Caco-2 (cell line): ENCODE data around the gene SLC35F6. TPM values are rescaled to one million over a fixed set of nuclear protein-coding genes. Genes with fewer than 3 reads are reported as not detected.

Experiments
- BruUV-seq: library from RNA; stranded (reverse); fragments of 400-500 nt; replicated peaks from 2 replicates; lab custom pipeline; 2021; lab: Mats Ljungman, UMichigan
- CTCF ChIA-PET: fragments of 300-600 bp; sonication (Branson Sonifier 250); formaldehyde crosslinking; loops from one replicate; lab custom pipeline; 2022; ENCODE audit warnings: antibody characterized with exemption; lab: Charles Lee
- POLR2A ChIA-PET: fragments of 300-600 bp; sonication (Branson Sonifier 250); formaldehyde crosslinking; loops from one replicate; lab custom pipeline; 2022; ENCODE audit warnings: antibody characterized with exemption; lab: Charles Lee
- DNase-seq, 2 experiments: peaks; one replicate each; pipeline versions ENCODE4 v3.0.0 to v3.0.0-alpha.2; 2020 to 2022
- H3K27me3 ChIP-seq: replicated peaks from 2 replicates; pipeline ENCODE4 v1.6.0; 2011; ENCODE audit warnings: low read length; ENCODE audit not compliant: control insufficient read depth, insufficient read depth
- H3K36me3 ChIP-seq: 2 replicates; pipeline ENCODE4 v1.5.1; 2011; ENCODE audit warnings: low read length; ENCODE audit not compliant: control insufficient read depth, insufficient read depth
- H3K4me1 ChIP-seq: fragments of 250-450 bp; sonication (Bioruptor Pico); 2 replicates; pipeline ENCODE4 v1.5.1; 2020; ENCODE audit warnings: mild to moderate bottlenecking
- H3K4me3 ChIP-seq: 2 replicates; pipeline ENCODE4 v1.5.1; 2011; ENCODE audit warnings: low read depth, mild to moderate bottlenecking, control low read depth, low read length
- H3K9me3 ChIP-seq: fragments of 250-450 bp; sonication (Bioruptor Pico); 2 replicates; pipeline ENCODE4 v1.5.1; 2020; ENCODE audit warnings: mild to moderate bottlenecking, moderate library complexity
- H3K27ac Mint-ChIP-seq: one replicate; pipeline ENCODE4 v1.8.0; 2022; ENCODE audit warnings: mixed read lengths; ENCODE audit not compliant: unreplicated experiment
- H3K27me3 Mint-ChIP-seq: one replicate; pipeline ENCODE4 v1.8.0; 2022; ENCODE audit warnings: mixed read lengths; ENCODE audit not compliant: insufficient read depth, unreplicated experiment
- H3K36me3 Mint-ChIP-seq: one replicate; pipeline ENCODE4 v1.8.0; 2022; ENCODE audit warnings: mild to moderate bottlenecking, mixed read lengths; ENCODE audit not compliant: insufficient read depth, unreplicated experiment
- H3K4me1 Mint-ChIP-seq: one replicate; pipeline ENCODE4 v1.8.0; 2022; ENCODE audit warnings: low read depth, mixed read lengths; ENCODE audit not compliant: unreplicated experiment
- H3K4me3 Mint-ChIP-seq: one replicate; pipeline ENCODE4 v1.8.0; 2022; ENCODE audit warnings: mild to moderate bottlenecking, moderate library complexity, mixed read lengths; ENCODE audit not compliant: unreplicated experiment
- H3K9me3 Mint-ChIP-seq: one replicate; pipeline ENCODE4 v1.8.0; 2022; ENCODE audit warnings: mixed read lengths; ENCODE audit not compliant: unreplicated experiment
- intact Hi-C: fragments of 100-400 bp; cut with micrococcal nuclease; formaldehyde crosslinking; loops from one replicate; pipeline ENCODE4 v1.10.0; 2022; ENCODE audit not compliant: unreplicated experiment
- total RNA-seq: library from RNA; stranded (reverse); gene quantifications from 2 replicates; pipeline ENCODE4 v1.2.3, GENCODE V29; 2022
- TF ChIP-seq, protein P1 (sequence below), 2 experiments: fragments of 200-600 bp in 1 of 2; IDR thresholded peaks; 1 replicate in 1 of 2; 2 replicates in 1 of 2; pipeline versions ENCODE4 v1.5.1 to v1.8.0; 2011 to 2022; ENCODE audit warnings: antibody characterized with exemption in 1 of 2, control low read depth in 1 of 2, inconsistent platforms in 1 of 2, low read depth in 1 of 2, low read length in 1 of 2, mild to moderate bottlenecking in 1 of 2, moderate library complexity in 1 of 2; ENCODE audit not compliant: insufficient read depth in 1 of 2, severe bottlenecking in 1 of 2, unreplicated experiment in 1 of 2

SLC35F6 gene
- total RNA-seq, 1 experiment from 2014 or later, result 45.7 TPM

DNA sequence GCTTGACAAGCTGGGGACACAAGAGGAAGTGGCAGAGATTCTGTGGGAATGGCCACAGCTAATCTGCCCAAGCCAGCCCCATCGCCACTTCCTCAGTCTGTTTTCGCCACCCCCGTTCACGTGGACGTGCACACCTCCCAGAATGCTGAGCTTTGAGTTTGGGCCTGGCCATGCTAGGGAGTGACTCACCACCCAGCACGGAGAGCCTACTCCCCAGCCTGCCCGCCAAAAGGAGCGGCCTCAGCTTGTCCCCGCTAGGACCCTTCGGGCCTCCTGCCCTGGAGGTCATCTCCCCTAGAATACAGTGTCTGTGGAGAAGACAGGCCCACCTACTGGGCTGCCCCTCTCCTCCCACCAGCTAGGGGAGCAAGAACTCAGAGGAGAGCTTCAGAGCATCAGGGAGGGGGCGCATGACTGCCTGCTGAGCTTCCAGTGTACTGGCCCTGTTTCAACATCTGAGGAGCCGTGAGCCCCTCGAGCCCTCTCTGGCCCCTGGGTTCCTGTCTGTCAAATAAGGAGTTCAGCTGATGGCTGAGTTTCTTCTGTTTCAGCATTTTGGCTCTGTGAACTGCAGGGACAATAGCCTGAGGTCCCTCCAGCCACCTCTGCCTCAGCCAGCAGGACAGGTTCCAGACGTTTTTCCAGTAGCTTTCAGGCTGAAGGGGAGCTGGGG is 5.1 kb downstream of the SLC35F6 start:
- Mint-ChIP-seq H3K4me3 (no peak overlapping the region), H3K27me3 (no peaks in the 10 kb centered on the region), H3K27ac (peak overlapping the region; percentile 57), H3K4me1 (peaks cover 24% of the 10 kb centered on the region), H3K36me3 (peaks cover 11% of the 10 kb centered on the region), H3K9me3 (no peaks in the 10 kb centered on the region)
- Histone ChIP-seq H3K36me3 (no peaks in the 10 kb centered on the region), H3K9me3 (no peaks in the 10 kb centered on the region), H3K4me3 (no peak overlapping the region), H3K4me1 (peaks cover 19% of the 10 kb centered on the region), H3K27me3 (no peaks in the 10 kb centered on the region)
- TF ChIP-seq, protein P1, sequence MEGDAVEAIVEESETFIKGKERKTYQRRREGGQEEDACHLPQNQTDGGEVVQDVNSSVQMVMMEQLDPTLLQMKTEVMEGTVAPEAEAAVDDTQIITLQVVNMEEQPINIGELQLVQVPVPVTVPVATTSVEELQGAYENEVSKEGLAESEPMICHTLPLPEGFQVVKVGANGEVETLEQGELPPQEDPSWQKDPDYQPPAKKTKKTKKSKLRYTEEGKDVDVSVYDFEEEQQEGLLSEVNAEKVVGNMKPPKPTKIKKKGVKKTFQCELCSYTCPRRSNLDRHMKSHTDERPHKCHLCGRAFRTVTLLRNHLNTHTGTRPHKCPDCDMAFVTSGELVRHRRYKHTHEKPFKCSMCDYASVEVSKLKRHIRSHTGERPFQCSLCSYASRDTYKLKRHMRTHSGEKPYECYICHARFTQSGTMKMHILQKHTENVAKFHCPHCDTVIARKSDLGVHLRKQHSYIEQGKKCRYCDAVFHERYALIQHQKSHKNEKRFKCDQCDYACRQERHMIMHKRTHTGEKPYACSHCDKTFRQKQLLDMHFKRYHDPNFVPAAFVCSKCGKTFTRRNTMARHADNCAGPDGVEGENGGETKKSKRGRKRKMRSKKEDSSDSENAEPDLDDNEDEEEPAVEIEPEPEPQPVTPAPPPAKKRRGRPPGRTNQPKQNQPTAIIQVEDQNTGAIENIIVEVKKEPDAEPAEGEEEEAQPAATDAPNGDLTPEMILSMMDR (IDR thresholded peaks at IDR 0.05; ENCODE audit: insufficient read depth in 1 of 2, low read depth in 1 of 2, low read length in 1 of 2, severe bottlenecking in 1 of 2, unreplicated experiment in 1 of 2), result no peak
- CTCF ChIA-PET, result interaction anchor here (0.6 kb wide), 1 partner anchor 246 kb away, joined by 3 read pairs; no protein-coding TSS in a partner anchor
- no TSS peak for BruUV-seq
- POLR2A ChIA-PET, result no interaction called here
- intact Hi-C loops, result no loop called here
- DNase-seq, result no peak

DNA sequence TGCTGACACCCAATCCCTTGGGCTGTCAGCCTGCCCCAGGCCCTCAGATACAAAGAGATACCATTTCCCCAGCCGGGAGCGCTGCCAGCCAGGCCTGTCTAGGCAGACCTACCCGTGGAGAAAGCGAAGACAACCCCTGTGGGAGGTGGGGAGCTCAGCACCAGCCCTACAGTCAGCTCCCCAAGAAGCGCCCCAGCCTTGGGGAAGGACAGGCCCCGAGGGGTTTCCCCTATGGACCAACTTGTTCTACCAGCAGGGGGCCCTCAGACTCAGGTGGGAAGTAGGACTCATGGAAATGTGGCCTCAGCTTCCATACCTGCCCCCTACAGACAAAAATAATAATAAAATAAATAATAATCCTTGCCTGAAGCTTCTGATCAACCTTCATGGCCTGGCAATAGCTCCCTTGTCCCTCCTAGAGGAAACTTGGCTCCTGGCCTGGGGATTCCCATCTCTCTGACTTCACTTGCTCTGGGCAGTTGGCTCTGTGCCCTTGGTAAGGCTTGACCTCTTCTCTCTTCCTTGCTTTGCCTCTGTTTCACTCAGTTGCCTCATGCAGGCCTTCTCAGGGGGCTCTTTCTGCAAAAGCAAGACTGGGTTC is 7.0 kb downstream of the SLC35F6 start:
- no peak overlapping the region for H3K4me3 Mint-ChIP-seq
- H3K4me3 ChIP-seq, result no peak overlapping the region
- H3K27me3 ChIP-seq, result no peaks in the 10 kb centered on the region
- peaks cover 17% of the 10 kb centered on the region for H3K4me1 Mint-ChIP-seq
- TF ChIP-seq, protein P1 (IDR thresholded peaks at IDR 0.05; ENCODE audit: insufficient read depth in 1 of 2, low read depth in 1 of 2, low read length in 1 of 2, severe bottlenecking in 1 of 2, unreplicated experiment in 1 of 2), result peak; percentile 58 to 70
- BruUV-seq, result no TSS peak
- POLR2A ChIA-PET, result no interaction called here
- CTCF ChIA-PET, result no interaction called here
- peaks cover 2% of the 10 kb centered on the region for H3K36me3 ChIP-seq
- peaks cover 6% of the 10 kb centered on the region for H3K4me1 ChIP-seq
- peaks cover 25% of the 10 kb centered on the region for H3K36me3 Mint-ChIP-seq
- DNase-seq, result peak; percentile 57 to 60
- H3K27me3 Mint-ChIP-seq, result no peaks in the 10 kb centered on the region
- intact Hi-C loops, result loop anchor here (1.0 kb wide), 1 partner anchor 14 kb away; no protein-coding TSS in a partner anchor
- no peaks in the 10 kb centered on the region for H3K9me3 Mint-ChIP-seq
- no peak overlapping the region for H3K27ac Mint-ChIP-seq
- no peaks in the 10 kb centered on the region for H3K9me3 ChIP-seq

DNA sequence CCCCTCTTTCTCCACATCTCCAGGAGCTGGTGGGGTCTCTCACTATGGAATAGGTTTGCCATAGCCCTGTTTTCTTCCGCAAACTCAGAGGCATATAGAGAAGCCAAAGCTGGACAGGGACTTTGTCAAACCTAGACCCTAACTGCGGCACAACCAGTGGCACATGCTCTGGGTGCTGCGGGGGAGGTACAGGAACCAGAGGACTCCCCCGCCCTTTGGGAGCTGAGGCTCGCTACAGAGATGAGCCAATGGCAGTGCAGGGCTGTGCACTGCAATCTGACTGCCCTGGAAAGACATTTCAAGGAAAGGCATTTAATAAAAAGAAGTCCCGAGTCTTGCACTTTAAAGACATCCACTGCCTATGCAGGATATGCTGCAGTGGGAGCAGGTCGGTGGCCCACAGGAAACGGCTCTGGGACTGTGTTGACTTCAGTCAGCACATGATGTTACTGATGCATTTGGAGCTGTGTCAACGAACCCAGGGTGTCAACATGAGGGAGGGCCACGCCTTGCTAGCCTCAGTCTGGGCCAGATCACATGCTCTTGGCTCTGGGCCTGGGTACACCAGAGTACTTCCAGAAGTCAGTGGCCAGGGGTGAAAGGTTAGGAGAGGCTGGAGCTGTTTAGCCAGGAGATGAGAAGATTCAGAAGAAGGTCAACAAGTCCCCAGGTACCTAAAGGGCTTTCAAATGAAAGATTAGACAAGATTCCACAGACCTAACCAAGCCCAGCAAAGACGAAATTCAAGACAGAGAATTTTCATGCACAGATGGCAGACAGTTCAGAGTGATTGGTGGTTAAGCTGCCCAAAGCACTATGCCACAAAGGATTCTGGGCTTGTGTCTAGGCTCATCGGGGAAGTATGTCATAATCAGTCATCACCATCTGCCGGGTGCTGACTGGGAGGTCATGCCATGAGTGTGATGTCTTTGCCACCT is 8.2 kb downstream of the SLC35F6 start:
- DNase-seq, result peak in 1 of 2 experiments; percentile 62
- no peak overlapping the region for H3K27ac Mint-ChIP-seq
- TF ChIP-seq, protein P1 (IDR thresholded peaks at IDR 0.05; ENCODE audit: insufficient read depth in 1 of 2, low read depth in 1 of 2, low read length in 1 of 2, severe bottlenecking in 1 of 2, unreplicated experiment in 1 of 2), result no peak
- H3K9me3 Mint-ChIP-seq, result no peaks in the 10 kb centered on the region
- intact Hi-C loops, result no loop called here
- no peak overlapping the region for H3K4me3 Mint-ChIP-seq
- H3K36me3 Mint-ChIP-seq, result peaks cover 38% of the 10 kb centered on the region
- no peaks in the 10 kb centered on the region for H3K9me3 ChIP-seq
- POLR2A ChIA-PET, result no interaction called here
- peaks cover 2% of the 10 kb centered on the region for H3K36me3 ChIP-seq
- peaks cover 6% of the 10 kb centered on the region for H3K4me1 ChIP-seq
- no peaks in the 10 kb centered on the region for H3K27me3 ChIP-seq
- no peaks in the 10 kb centered on the region for H3K27me3 Mint-ChIP-seq
- no TSS peak for BruUV-seq
- H3K4me3 ChIP-seq, result no peak overlapping the region
- peaks cover 17% of the 10 kb centered on the region for H3K4me1 Mint-ChIP-seq
- CTCF ChIA-PET, result interaction anchor here (0.7 kb wide), 1 partner anchor 150 kb away, joined by 3 read pairs; no protein-coding TSS in a partner anchor
